ENCODE results near the gene IGSF22. TPM values are rescaled to one million over a fixed set of nuclear protein-coding genes. Genes with fewer than 3 reads are reported as not detected.

Gene IGSF22
- total and polyA plus RNA-seq, 9 of the 15 experiments (the other 6 are each of a cell fraction or from before 2014, with no cell fraction given) = not detected

DNA sequence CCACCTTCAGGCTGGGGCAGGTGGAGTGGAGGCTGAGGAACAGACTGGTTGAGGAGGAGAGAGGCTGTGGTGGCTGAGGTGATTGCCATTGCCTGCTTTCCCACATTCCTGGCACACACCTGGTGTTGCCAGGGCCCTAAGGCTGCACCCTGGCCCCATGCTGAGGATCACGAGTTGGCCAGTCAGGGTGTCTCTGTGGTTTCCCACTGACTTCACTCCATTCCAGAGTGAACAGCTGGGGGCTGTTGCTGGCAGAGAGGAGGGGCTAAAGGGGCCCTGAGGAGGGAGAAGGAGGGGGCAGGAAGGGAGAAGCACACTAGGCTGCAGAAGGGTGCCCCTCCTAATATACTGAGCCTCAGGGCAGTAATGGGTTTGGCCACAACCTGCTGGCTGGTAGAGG is 25.6 kb downstream of the IGSF22 start:
- intact Hi-C loops (cut with micrococcal nuclease) = no loop called here
- no TSS peak for BruUV-seq (replicated peaks)
- DNase-seq (ENCODE audit: extremely low read depth in 1 of 4, low spot score in 3 of 4) (no peak), FAIRE-seq (no peak), ATAC-seq (no peak)
- Histone ChIP-seq H3K9ac (ENCODE audit: insufficient read depth in 1 of 2, low read depth in 2 of 2, low read length in 2 of 2) (no peak overlapping the region), H3K27ac (ENCODE audit: extremely low read depth, low read depth, low read length) (no peak overlapping the region), H3K36me3 (ENCODE audit: control insufficient read depth, insufficient read depth, low read length) (no peaks in the 10 kb centered on the region), H3K9me1 (ENCODE audit: control insufficient read depth, insufficient read depth, low read length) (no peaks in the 10 kb centered on the region), H3K4me1 (replicated peaks in 1 of 2; ENCODE audit: control insufficient read depth in 2 of 2, insufficient read depth in 2 of 2, low read length in 2 of 2) (peaks cover 9 to 15% of the 10 kb centered on the region in 2 experiments; a peak in 4 of 5 replicates), H3K4me2 (ENCODE audit: insufficient read depth, low read length) (no peak overlapping the region), H3K79me2 (ENCODE audit: control insufficient read depth, insufficient read depth, low read length) (no peaks in the 10 kb centered on the region), H2AFZ (ENCODE audit: low read depth, low read length) (no peak overlapping the region), H3K4me3 (no peak overlapping the region), H3K9me3 (replicated peaks; ENCODE audit: control insufficient read depth, insufficient read depth, low read depth, low read length) (no peaks in the 10 kb centered on the region), H3K27me3 (ENCODE audit: control insufficient read depth in 2 of 2, insufficient read depth in 2 of 2, low read length in 2 of 2) (peaks cover 0 to 21% of the 10 kb centered on the region in 2 experiments; a peak in 2 of 5 replicates), H4K20me1 (replicated peaks; ENCODE audit: control insufficient read depth, insufficient read depth, low read length) (no peaks in the 10 kb centered on the region; the same call in 1 of the 2 replicates)
- WGBS (ENCODE audit: insufficient coverage, low coverage, missing lambda C conversion rate) = 13% methylated on average over 1 of the region's 1 CpG
- in situ Hi-C loops (cut with MboI) = no loop called here
- ChIA-PET POLR2A (interaction anchor here (0.6 to 0.7 kb wide), 2 partner anchors 12 to 16 kb away, joined by 3 read pairs; no protein-coding TSS in a partner anchor), CTCF (ENCODE audit: low intra/inter-chr PET ratio) (no interaction called here)
- no peak for TF ChIP-seq ZNF584 (CRISPR knock-in tag; IDR thresholded peaks at IDR 0.05; ENCODE audit: low read depth)
- no peak for TF ChIP-seq RBM15 (IDR thresholded peaks at IDR 0.05; ENCODE audit: insufficient read depth, low read length)
- no peak for TF ChIP-seq STAG1 (CRISPR knock-in tag; IDR thresholded peaks at IDR 0.05; ENCODE audit: borderline replicate concordance)

DNA sequence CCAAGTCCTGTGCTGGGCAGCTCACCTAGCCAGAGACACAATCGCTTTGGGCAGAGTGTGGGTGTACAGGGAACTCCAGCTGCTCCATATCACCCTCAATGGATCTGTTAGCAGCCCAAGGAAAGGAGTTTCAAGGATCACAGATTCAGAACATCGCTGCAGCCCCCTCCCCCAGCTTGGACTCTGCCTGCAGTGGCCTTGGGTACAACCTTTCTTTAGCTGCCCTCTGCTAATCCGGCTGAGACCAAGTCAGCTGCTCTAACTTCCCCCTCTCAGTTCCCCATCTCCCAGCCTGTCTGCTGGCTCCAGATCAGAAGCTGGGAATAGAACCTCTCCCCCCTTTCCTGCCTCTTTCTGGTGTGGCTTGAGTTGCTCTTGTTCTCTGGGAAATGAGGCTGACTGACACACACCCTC is 26.1 kb downstream of the IGSF22 start:
- Histone ChIP-seq H3K36me3 (ENCODE audit: control insufficient read depth, insufficient read depth, low read length) (no peaks in the 10 kb centered on the region), H3K27ac (ENCODE audit: extremely low read depth, low read depth, low read length) (no peak overlapping the region), H4K20me1 (replicated peaks; ENCODE audit: control insufficient read depth, insufficient read depth, low read length) (no peaks in the 10 kb centered on the region; the same call in 1 of the 2 replicates), H3K9ac (ENCODE audit: insufficient read depth in 1 of 2, low read depth in 2 of 2, low read length in 2 of 2) (peak overlapping the region in 1 of 2 experiments; percentile 28; a peak in 1 of 4 replicates), H3K79me2 (ENCODE audit: control insufficient read depth, insufficient read depth, low read length) (no peaks in the 10 kb centered on the region), H3K9me1 (ENCODE audit: control insufficient read depth, insufficient read depth, low read length) (no peaks in the 10 kb centered on the region), H3K9me3 (replicated peaks; ENCODE audit: control insufficient read depth, insufficient read depth, low read depth, low read length) (no peaks in the 10 kb centered on the region), H3K4me2 (ENCODE audit: insufficient read depth, low read length) (no peak overlapping the region), H3K4me3 (no peak overlapping the region), H3K4me1 (replicated peaks in 1 of 2; ENCODE audit: control insufficient read depth in 2 of 2, insufficient read depth in 2 of 2, low read length in 2 of 2) (peaks cover 9 to 15% of the 10 kb centered on the region in 2 experiments; a peak in 4 of 5 replicates), H3K27me3 (ENCODE audit: control insufficient read depth in 2 of 2, insufficient read depth in 2 of 2, low read length in 2 of 2) (peaks cover 0 to 21% of the 10 kb centered on the region in 2 experiments; a peak in 2 of 5 replicates), H2AFZ (ENCODE audit: low read depth, low read length) (no peak overlapping the region)
- POLR2A ChIA-PET = interaction anchor here (0.5 to 0.7 kb wide), 3 partner anchors 10 to 16 kb away, joined by 3 read pairs; no protein-coding TSS in a partner anchor
- ATAC-seq = no peak
- CTCF ChIA-PET (ENCODE audit: low intra/inter-chr PET ratio) = no interaction called here
- in situ Hi-C loops (cut with MboI) (no loop called here), intact Hi-C loops (cut with micrococcal nuclease) (no loop called here)
- WGBS (ENCODE audit: insufficient coverage, low coverage, missing lambda C conversion rate) = 11% methylated on average over 3 of the region's 3 CpGs
- DNase-seq (ENCODE audit: extremely low read depth in 1 of 4, low spot score in 3 of 4) = no peak
- FAIRE-seq = no peak
- BruUV-seq (replicated peaks) = TSS peak; percentile 54
- TF ChIP-seq KLF1 (tag; IDR thresholded peaks at IDR 0.05) (no peak), TRIM28 (IDR thresholded peaks at IDR 0.05) (no peak), FOXM1 (IDR thresholded peaks at IDR 0.05; ENCODE audit: low read depth) (no peak), FOXM1 (CRISPR knock-in tag; IDR thresholded peaks at IDR 0.05; ENCODE audit: low read depth) (no peak), TAF15 (IDR thresholded peaks at IDR 0.05; ENCODE audit: low read depth, low read length) (no peak), CBFB (CRISPR knock-in tag; IDR thresholded peaks at IDR 0.05) (no peak), ELF4 (CRISPR knock-in tag; IDR thresholded peaks at IDR 0.05) (no peak), ZNF175 (CRISPR knock-in tag; IDR thresholded peaks at IDR 0.05; ENCODE audit: low read depth) (no peak)
- TF ChIP-seq, protein P1, sequence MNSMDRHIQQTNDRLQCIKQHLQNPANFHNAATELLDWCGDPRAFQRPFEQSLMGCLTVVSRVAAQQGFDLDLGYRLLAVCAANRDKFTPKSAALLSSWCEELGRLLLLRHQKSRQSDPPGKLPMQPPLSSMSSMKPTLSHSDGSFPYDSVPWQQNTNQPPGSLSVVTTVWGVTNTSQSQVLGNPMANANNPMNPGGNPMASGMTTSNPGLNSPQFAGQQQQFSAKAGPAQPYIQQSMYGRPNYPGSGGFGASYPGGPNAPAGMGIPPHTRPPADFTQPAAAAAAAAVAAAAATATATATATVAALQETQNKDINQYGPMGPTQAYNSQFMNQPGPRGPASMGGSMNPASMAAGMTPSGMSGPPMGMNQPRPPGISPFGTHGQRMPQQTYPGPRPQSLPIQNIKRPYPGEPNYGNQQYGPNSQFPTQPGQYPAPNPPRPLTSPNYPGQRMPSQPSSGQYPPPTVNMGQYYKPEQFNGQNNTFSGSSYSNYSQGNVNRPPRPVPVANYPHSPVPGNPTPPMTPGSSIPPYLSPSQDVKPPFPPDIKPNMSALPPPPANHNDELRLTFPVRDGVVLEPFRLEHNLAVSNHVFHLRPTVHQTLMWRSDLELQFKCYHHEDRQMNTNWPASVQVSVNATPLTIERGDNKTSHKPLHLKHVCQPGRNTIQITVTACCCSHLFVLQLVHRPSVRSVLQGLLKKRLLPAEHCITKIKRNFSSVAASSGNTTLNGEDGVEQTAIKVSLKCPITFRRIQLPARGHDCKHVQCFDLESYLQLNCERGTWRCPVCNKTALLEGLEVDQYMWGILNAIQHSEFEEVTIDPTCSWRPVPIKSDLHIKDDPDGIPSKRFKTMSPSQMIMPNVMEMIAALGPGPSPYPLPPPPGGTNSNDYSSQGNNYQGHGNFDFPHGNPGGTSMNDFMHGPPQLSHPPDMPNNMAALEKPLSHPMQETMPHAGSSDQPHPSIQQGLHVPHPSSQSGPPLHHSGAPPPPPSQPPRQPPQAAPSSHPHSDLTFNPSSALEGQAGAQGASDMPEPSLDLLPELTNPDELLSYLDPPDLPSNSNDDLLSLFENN (IDR thresholded peaks at IDR 0.05; ENCODE audit: low read depth in 2 of 2, low read length in 2 of 2) = no peak

All from K562 (cell line).